Skeletal muscle tissue (tissue), 4 donors: ENCODE measurements around the gene PRSS27. TPM values are rescaled to one million over a fixed set of nuclear protein-coding genes. Genes with fewer than 3 reads are reported as not detected.

Experiments
- H3K27ac ChIP-seq: one replicate; pipeline ENCODE4 v1.7.0; 2013; ENCODE audit warnings: mild to moderate bottlenecking, low read depth, low read length, inconsistent platforms
- H3K27me3 ChIP-seq, 3 donors: one replicate each; pipeline ENCODE4 v1.7.0; 2013; ENCODE audit warnings: low read length in 3 of 3; ENCODE audit not compliant: control insufficient read depth in 3 of 3, insufficient read depth in 3 of 3
- H3K36me3 ChIP-seq, 3 donors: one replicate each; pipeline ENCODE4 v1.7.0; 2013; ENCODE audit warnings: low read length in 3 of 3; ENCODE audit not compliant: control insufficient read depth in 3 of 3, insufficient read depth in 3 of 3
- H3K4me1 ChIP-seq, 3 donors: one replicate each; pipeline ENCODE4 v1.7.0; 2013; ENCODE audit warnings: low read length in 3 of 3, mild to moderate bottlenecking in 3 of 3; ENCODE audit not compliant: control insufficient read depth in 3 of 3, insufficient read depth in 3 of 3
- H3K4me3 ChIP-seq, 3 donors: one replicate each; pipeline ENCODE4 v1.7.0; 2013; ENCODE audit warnings: low read length in 3 of 3
- H3K9ac ChIP-seq, 3 donors: one replicate each; pipeline ENCODE4 v1.7.0; 2013; ENCODE audit warnings: low read length in 3 of 3, mild to moderate bottlenecking in 3 of 3, moderate library complexity in 2 of 3, low read depth in 1 of 3
- H3K9me3 ChIP-seq, 3 donors: one replicate each; pipeline ENCODE4 v1.7.0; 2013; ENCODE audit warnings: low read length in 3 of 3; ENCODE audit not compliant: control insufficient read depth in 3 of 3
- total RNA-seq: library from RNA; depleted of rRNA; stranded (reverse); fragments of >200 nt; gene quantifications from one replicate; pipeline ENCODE4 v1.2.3, GENCODE V29; 2014
- donor health status: Osteomylitis.

Gene PRSS27
- not detected for total RNA-seq

DNA sequence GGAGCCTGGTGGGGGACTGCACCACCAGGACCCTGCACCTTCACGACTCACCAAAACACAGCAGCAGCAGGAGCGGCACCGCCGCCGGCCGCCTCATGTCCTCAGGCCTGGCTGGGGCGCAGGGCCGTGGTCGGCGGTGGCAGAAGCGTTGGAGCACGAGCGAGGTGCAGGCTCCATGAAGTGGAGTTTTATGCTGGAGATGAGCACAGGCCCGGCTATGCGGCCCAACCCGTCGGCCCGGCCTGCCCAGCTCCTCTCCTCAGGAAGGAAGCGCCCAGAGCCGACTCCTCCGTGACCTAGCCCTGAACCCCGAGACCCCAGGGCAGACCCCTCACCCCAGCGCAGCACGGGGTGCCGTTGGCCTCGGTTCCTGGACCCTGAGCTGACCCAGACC lies at the start of gene PRSS27:
Gene PRSS27, minus strand, starts transcription at position 161 of the 394 bp plus-strand sequence. Its CDS starts 64 bp downstream, at position 97.
- H3K27me3 ChIP-seq, result peaks cover 3 to 23% (median 8%) of the 10 kb centered on the region in 3 donors
- H3K9ac ChIP-seq, result peak within 1 kb of the TSS; percentile 20 to 76 (median 70)
- no peaks in the 10 kb centered on the region for H3K36me3 ChIP-seq
- no peaks in the 10 kb centered on the region for H3K9me3 ChIP-seq
- H3K27ac ChIP-seq, result no peak within 1 kb of the TSS
- H3K4me1 ChIP-seq, result peaks cover 10 to 18% (median 16%) of the 10 kb centered on the region in 3 donors
- peak within 1 kb of the TSS in 2 of 3 donors; percentile 46 to 61 for H3K4me3 ChIP-seq

DNA sequence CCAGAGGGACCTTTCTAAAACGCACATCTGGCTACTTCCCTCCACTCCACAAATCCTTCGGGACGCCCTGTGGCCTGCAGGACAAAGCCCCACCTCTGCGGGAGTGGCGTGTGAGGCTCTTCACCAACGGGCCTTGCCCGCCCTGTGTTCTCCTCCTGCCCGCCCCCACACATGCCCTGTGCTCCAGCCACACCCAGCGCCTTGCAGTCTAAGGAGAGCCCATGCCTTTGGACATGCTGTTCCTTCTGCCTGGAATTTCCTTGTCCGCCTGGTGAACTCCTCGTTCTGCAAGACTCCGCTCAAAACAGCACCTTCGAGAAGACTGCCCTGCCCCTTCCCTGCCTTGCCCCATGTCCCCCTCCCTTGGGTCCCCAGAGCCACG lies 49.6 kb upstream of the PRSS27 start:
- Histone ChIP-seq H3K27me3 (no peaks in the 10 kb centered on the region), H3K9me3 (no peaks in the 10 kb centered on the region), H3K36me3 (peaks cover 90 to 98% (median 95%) of the 10 kb centered on the region in 3 donors), H3K9ac (peak overlapping the region in 1 of 3 donors; percentile 50), H3K4me3 (no peak overlapping the region), H3K4me1 (peaks cover 33 to 47% (median 40%) of the 10 kb centered on the region in 3 donors), H3K27ac (no peak overlapping the region)

- Histone ChIP-seq H3K27ac (no peak overlapping the region), H3K4me3 (no peak overlapping the region), H3K9me3 (no peaks in the 10 kb centered on the region), H3K27me3 (no peaks in the 10 kb centered on the region), H3K4me1 (peaks cover 33 to 42% (median 38%) of the 10 kb centered on the region in 3 donors), H3K36me3 (peaks cover 92 to 98% (median 95%) of the 10 kb centered on the region in 3 donors), H3K9ac (peak overlapping the region in 1 of 3 donors; percentile 54)
Measured at GRCh38 chr16:2769100-2769529, 49.1 kb upstream of the PRSS27 start.

GRCh38 chr16:2768403-2769089 lies 48.5 kb upstream of the PRSS27 start:
- no peak overlapping the region for H3K27ac ChIP-seq
- H3K9ac ChIP-seq, result no peak overlapping the region
- no peaks in the 10 kb centered on the region for H3K27me3 ChIP-seq
- H3K4me1 ChIP-seq, result peaks cover 33 to 38% (median 34%) of the 10 kb centered on the region in 3 donors
- peaks cover 94 to 98% (median 96%) of the 10 kb centered on the region in 3 donors for H3K36me3 ChIP-seq
- no peak overlapping the region for H3K4me3 ChIP-seq
- H3K9me3 ChIP-seq, result no peaks in the 10 kb centered on the region

DNA sequence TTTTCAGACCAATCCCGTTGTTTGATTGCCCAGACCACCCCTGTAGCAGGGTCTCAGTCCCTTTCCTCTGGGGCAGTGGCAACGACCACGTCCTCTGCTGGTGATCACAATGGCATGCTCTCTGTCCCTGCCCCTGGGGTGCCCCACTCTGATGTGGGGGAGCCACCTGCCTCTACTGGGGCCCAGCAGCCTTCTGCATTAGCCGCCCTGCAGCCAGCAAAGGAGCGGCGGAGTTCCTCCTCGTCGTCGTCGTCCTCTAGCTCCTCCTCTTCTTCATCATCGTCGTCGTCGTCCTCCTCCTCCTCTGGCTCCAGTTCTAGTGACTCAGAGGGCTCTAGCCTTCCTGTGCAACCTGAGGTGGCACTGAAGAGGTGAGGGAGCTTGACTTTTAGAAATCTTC lies 47.9 kb upstream of the PRSS27 start:
- Histone ChIP-seq H3K27me3 (no peaks in the 10 kb centered on the region), H3K4me1 (peaks cover 32 to 38% (median 33%) of the 10 kb centered on the region in 3 donors), H3K9ac (peak overlapping the region in 1 of 3 donors; percentile 64), H3K4me3 (peak overlapping the region in 1 of 3 donors; percentile 22), H3K36me3 (peaks cover 96 to 98% (median 96%) of the 10 kb centered on the region in 3 donors), H3K9me3 (no peaks in the 10 kb centered on the region), H3K27ac (no peak overlapping the region)

DNA sequence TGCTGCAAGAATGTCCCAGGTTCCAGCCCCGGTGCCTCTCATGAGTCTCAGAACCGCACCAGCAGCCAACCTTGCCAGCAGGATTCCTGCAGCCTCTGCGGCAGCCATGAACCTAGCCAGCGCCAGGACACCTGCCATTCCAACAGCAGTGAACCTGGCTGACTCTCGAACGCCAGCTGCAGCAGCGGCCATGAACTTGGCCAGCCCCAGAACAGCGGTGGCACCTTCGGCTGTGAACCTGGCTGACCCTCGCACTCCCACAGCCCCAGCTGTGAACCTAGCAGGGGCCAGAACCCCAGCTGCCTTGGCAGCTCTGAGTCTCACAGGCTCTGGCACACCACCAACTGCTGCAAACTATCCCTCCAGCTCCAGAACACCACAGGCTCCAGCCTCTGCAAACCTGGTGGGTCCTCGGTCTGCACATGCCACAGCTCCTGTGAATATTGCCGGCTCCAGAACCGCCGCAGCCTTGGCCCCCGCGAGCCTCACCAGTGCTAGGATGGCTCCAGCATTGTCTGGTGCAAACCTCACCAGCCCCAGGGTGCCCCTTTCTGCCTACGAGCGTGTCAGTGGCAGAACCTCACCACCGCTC lies 47.2 kb upstream of the PRSS27 start:
- Histone ChIP-seq H3K4me3 (no peak overlapping the region), H3K9ac (peak overlapping the region in 1 of 3 donors; percentile 64), H3K36me3 (peaks cover 99 to 100% (median 100%) of the 10 kb centered on the region in 3 donors), H3K9me3 (no peaks in the 10 kb centered on the region), H3K4me1 (peaks cover 32 to 38% (median 33%) of the 10 kb centered on the region in 3 donors), H3K27me3 (no peaks in the 10 kb centered on the region), H3K27ac (no peak overlapping the region)

DNA sequence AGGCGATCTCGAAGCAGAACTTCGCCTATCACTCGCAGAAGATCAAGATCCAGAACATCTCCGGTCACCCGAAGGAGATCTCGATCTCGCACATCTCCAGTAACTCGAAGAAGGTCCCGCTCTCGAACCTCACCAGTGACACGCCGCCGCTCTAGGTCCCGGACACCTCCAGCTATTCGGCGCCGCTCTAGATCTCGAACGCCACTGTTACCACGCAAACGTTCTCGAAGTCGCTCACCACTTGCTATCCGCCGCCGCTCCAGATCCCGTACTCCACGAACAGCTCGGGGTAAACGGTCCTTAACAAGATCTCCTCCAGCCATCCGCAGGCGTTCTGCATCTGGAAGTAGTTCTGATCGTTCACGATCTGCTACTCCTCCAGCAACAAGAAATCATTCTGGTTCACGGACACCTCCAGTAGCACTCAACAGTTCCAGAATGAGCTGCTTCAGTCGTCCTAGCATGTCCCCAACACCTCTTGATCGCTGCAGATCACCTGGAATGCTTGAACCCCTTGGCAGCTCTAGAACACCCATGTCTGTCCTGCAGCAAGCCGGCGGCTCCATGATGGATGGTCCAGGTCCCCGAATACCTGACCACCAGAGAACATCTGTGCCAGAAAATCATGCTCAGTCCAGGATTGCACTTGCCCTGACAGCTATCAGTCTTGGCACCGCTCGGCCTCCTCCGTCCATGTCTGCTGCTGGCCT lies 46.6 kb upstream of the PRSS27 start:
- Histone ChIP-seq H3K36me3 (peaks cover 99 to 100% (median 100%) of the 10 kb centered on the region in 3 donors), H3K9me3 (no peaks in the 10 kb centered on the region), H3K27ac (no peak overlapping the region), H3K9ac (no peak overlapping the region), H3K27me3 (no peaks in the 10 kb centered on the region), H3K4me1 (peaks cover 30 to 36% (median 31%) of the 10 kb centered on the region in 3 donors), H3K4me3 (no peak overlapping the region)

- no peaks in the 10 kb centered on the region for H3K27me3 ChIP-seq
- peaks cover 95 to 100% (median 100%) of the 10 kb centered on the region in 3 donors for H3K36me3 ChIP-seq
Measured at GRCh38 chr16:2765462-2766404, 45.7 kb upstream of the PRSS27 start.

DNA sequence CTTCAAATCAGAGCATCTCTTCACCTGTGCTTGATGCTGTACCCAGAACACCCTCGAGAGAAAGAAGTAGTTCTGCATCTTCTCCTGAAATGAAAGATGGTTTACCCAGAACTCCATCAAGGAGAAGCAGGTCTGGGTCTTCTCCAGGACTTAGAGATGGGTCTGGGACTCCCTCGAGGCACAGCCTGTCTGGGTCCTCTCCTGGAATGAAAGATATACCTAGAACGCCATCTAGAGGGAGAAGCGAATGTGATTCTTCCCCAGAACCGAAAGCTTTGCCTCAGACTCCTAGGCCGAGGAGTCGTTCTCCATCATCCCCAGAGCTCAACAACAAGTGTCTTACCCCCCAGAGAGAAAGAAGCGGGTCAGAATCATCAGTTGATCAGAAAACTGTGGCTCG lies 44.7 kb upstream of the PRSS27 start:
- Histone ChIP-seq H3K4me3 (no peak overlapping the region), H3K4me1 (peaks cover 24 to 29% (median 28%) of the 10 kb centered on the region in 3 donors), H3K27me3 (no peaks in the 10 kb centered on the region), H3K9me3 (no peaks in the 10 kb centered on the region), H3K27ac (no peak overlapping the region), H3K9ac (no peak overlapping the region), H3K36me3 (peaks cover 94 to 100% (median 100%) of the 10 kb centered on the region in 3 donors)

More at GRCh38 chr16:2765462-2766404, 45.7 kb upstream of the PRSS27 start:
- no peak overlapping the region for H3K4me3 ChIP-seq
- no peak overlapping the region for H3K9ac ChIP-seq
- no peak overlapping the region for H3K27ac ChIP-seq
- H3K9me3 ChIP-seq, result no peaks in the 10 kb centered on the region
- peaks cover 28 to 32% (median 30%) of the 10 kb centered on the region in 3 donors for H3K4me1 ChIP-seq
